ENCODE data around the gene ADAT3. TPM values are rescaled to one million over a fixed set of nuclear protein-coding genes. Genes with fewer than 3 reads are reported as not detected.

Gene ADAT3
- total RNA-seq, 2 experiments from 2014 or later, result 13.3 to 15.5 TPM

GRCh38 chr19:1952635-1953034 is 47.4 kb downstream of the ADAT3 start:
- H3K9me3 Mint-ChIP-seq, result no peaks in the 10 kb centered on the region
- H3K36me3 Mint-ChIP-seq (ENCODE audit: low read depth), result peaks cover 25% of the 10 kb centered on the region
- no peak overlapping the region for H3K27ac Mint-ChIP-seq
- H3K4me3 Mint-ChIP-seq, result no peak overlapping the region
- CTCF ChIA-PET, result no interaction called here
- H3K4me1 Mint-ChIP-seq, result peaks cover 25% of the 10 kb centered on the region
- no peak for DNase-seq
- no peaks in the 10 kb centered on the region for H3K27me3 Mint-ChIP-seq
- POLR2A ChIA-PET, result no interaction called here

GRCh38 chr19:1953037-1953436 is 47.8 kb downstream of the ADAT3 start:
- Mint-ChIP-seq H3K4me1 (peaks cover 25% of the 10 kb centered on the region), H3K27me3 (no peaks in the 10 kb centered on the region), H3K4me3 (no peak overlapping the region), H3K9me3 (no peaks in the 10 kb centered on the region), H3K27ac (no peak overlapping the region), H3K36me3 (ENCODE audit: low read depth) (peaks cover 25% of the 10 kb centered on the region)
- DNase-seq, result no peak
- ChIA-PET CTCF (no interaction called here), POLR2A (no interaction called here)

- Mint-ChIP-seq H3K4me3 (no peak overlapping the region), H3K27ac (no peak overlapping the region), H3K36me3 (ENCODE audit: low read depth) (peaks cover 25% of the 10 kb centered on the region), H3K9me3 (no peaks in the 10 kb centered on the region), H3K4me1 (peaks cover 23% of the 10 kb centered on the region), H3K27me3 (no peaks in the 10 kb centered on the region)
- POLR2A ChIA-PET, result no interaction called here
- no peak for DNase-seq
- CTCF ChIA-PET, result no interaction called here
These were observed 48.4 kb downstream of the ADAT3 start for GRCh38 chr19:1953441-1954094.

GRCh38 chr19:1954532-1954933 is 49.3 kb downstream of the ADAT3 start:
- H3K9me3 Mint-ChIP-seq, result no peaks in the 10 kb centered on the region

GRCh38 chr19:1955171-1956121 is 50.2 kb downstream of the ADAT3 start:
- CTCF ChIA-PET, result interaction anchor here (0.6 kb wide), 1 partner anchor 68 kb away, joined by 4 read pairs; no protein-coding TSS in a partner anchor
- Mint-ChIP-seq H3K4me1 (peaks cover 15% of the 10 kb centered on the region), H3K9me3 (no peaks in the 10 kb centered on the region), H3K36me3 (ENCODE audit: low read depth) (peaks cover 17% of the 10 kb centered on the region), H3K27ac (no peak overlapping the region), H3K4me3 (no peak overlapping the region), H3K27me3 (no peaks in the 10 kb centered on the region)
- POLR2A ChIA-PET, result no interaction called here
- no peak for DNase-seq

More at GRCh38 chr19:1954532-1954933, 49.3 kb downstream of the ADAT3 start:
- ChIA-PET CTCF (no interaction called here), POLR2A (no interaction called here)
- H3K36me3 Mint-ChIP-seq (ENCODE audit: low read depth), result peaks cover 20% of the 10 kb centered on the region
- no peak overlapping the region for H3K27ac Mint-ChIP-seq
- no peak overlapping the region for H3K4me3 Mint-ChIP-seq
- H3K27me3 Mint-ChIP-seq, result no peaks in the 10 kb centered on the region
- H3K4me1 Mint-ChIP-seq, result peaks cover 21% of the 10 kb centered on the region
- DNase-seq, result no peak

GRCh38 chr19:1956122-1956494 is 50.9 kb downstream of the ADAT3 start:
- no peak overlapping the region for H3K4me3 Mint-ChIP-seq
- peaks cover 9% of the 10 kb centered on the region for H3K4me1 Mint-ChIP-seq
- no peaks in the 10 kb centered on the region for H3K9me3 Mint-ChIP-seq
- H3K36me3 Mint-ChIP-seq (ENCODE audit: low read depth), result peaks cover 12% of the 10 kb centered on the region
- ChIA-PET CTCF (interaction anchor here (0.6 kb wide), 1 partner anchor 68 kb away, joined by 4 read pairs; no protein-coding TSS in a partner anchor), POLR2A (no interaction called here)
- no peaks in the 10 kb centered on the region for H3K27me3 Mint-ChIP-seq
- no peak for DNase-seq
- no peak overlapping the region for H3K27ac Mint-ChIP-seq

GRCh38 chr19:1956868-1957492 is 51.8 kb downstream of the ADAT3 start:
- ChIA-PET POLR2A (no interaction called here), CTCF (no interaction called here)
- H3K4me1 Mint-ChIP-seq, result peaks cover 4% of the 10 kb centered on the region
- DNase-seq, result no peak
- H3K27ac Mint-ChIP-seq, result no peak overlapping the region
- peaks cover 12% of the 10 kb centered on the region for H3K36me3 Mint-ChIP-seq (ENCODE audit: low read depth)
- no peaks in the 10 kb centered on the region for H3K9me3 Mint-ChIP-seq
- H3K27me3 Mint-ChIP-seq, result no peaks in the 10 kb centered on the region
- no peak overlapping the region for H3K4me3 Mint-ChIP-seq

- Mint-ChIP-seq H3K9me3 (no peaks in the 10 kb centered on the region), H3K27me3 (no peaks in the 10 kb centered on the region), H3K36me3 (ENCODE audit: low read depth) (peaks cover 13% of the 10 kb centered on the region), H3K4me1 (peaks cover 2% of the 10 kb centered on the region), H3K4me3 (no peak overlapping the region), H3K27ac (no peak overlapping the region)
- ChIA-PET CTCF (interaction anchor here (0.5 kb wide), 1 partner anchor 37 kb away, joined by 4 read pairs; no protein-coding TSS in a partner anchor), POLR2A (no interaction called here)
- no peak for DNase-seq
These were observed 52.5 kb downstream of the ADAT3 start for GRCh38 chr19:1957562-1958248.

GRCh38 chr19:1959928-1960589 is 54.9 kb downstream of the ADAT3 start:
- CTCF ChIA-PET, result no interaction called here
- Mint-ChIP-seq H3K4me1 (peaks cover 2% of the 10 kb centered on the region), H3K36me3 (ENCODE audit: low read depth) (peaks cover 11% of the 10 kb centered on the region), H3K27me3 (no peaks in the 10 kb centered on the region), H3K9me3 (no peaks in the 10 kb centered on the region), H3K4me3 (no peak overlapping the region), H3K27ac (no peak overlapping the region)
- POLR2A ChIA-PET, result no interaction called here
- no peak for DNase-seq

- no peak for DNase-seq
- no peak overlapping the region for H3K27ac Mint-ChIP-seq
- POLR2A ChIA-PET, result no interaction called here
- H3K4me3 Mint-ChIP-seq, result no peak overlapping the region
- H3K36me3 Mint-ChIP-seq (ENCODE audit: low read depth), result peaks cover 15% of the 10 kb centered on the region
- H3K4me1 Mint-ChIP-seq, result peaks cover 7% of the 10 kb centered on the region
- H3K27me3 Mint-ChIP-seq, result no peaks in the 10 kb centered on the region
- no peaks in the 10 kb centered on the region for H3K9me3 Mint-ChIP-seq
- CTCF ChIA-PET, result no interaction called here
These were observed 56.0 kb downstream of the ADAT3 start for GRCh38 chr19:1961000-1961883.

- CTCF ChIA-PET, result interaction anchor here (0.7 kb wide), 1 partner anchor 34 kb away, joined by 3 read pairs; no protein-coding TSS in a partner anchor
- Mint-ChIP-seq H3K4me3 (no peak overlapping the region), H3K27ac (no peak overlapping the region), H3K9me3 (no peaks in the 10 kb centered on the region), H3K4me1 (peaks cover 15% of the 10 kb centered on the region), H3K27me3 (no peaks in the 10 kb centered on the region), H3K36me3 (ENCODE audit: low read depth) (peaks cover 15% of the 10 kb centered on the region)
- POLR2A ChIA-PET, result no interaction called here
- no peak for DNase-seq
These were observed 57.5 kb downstream of the ADAT3 start for GRCh38 chr19:1962674-1963073.
